Measurements from ENCODE around the gene SUB1.
A peak's percentile ranks its signal among the peaks of the same experiment; 100 is the strongest.

The SUB1 gene

GRCh38 chr5:32613050-32613672 is 27.8 kb downstream of the SUB1 start:
- TF ChIP-seq CTCF (IDR thresholded peaks at IDR 0.05; ENCODE audit: insufficient read depth, low read length, missing control alignments), result peak; percentile 84
- no peak for DNase-seq (ENCODE audit: low read depth, low spot score)
- ChIA-PET POLR2A (interaction anchor here (0.7 kb wide), 1 partner anchor 155 kb away, joined by 3 read pairs; no protein-coding TSS in a partner anchor), CTCF (interaction anchor here (0.6 to 4.7 kb wide), 31 partner anchors 8 to 499 kb away, joined by 3 to 47 read pairs (median 4); partner anchors contain the start of gene ZFR)
- no peak overlapping the region for H3K4me3 ChIP-seq (ENCODE audit: low read depth, low read length)

DNA sequence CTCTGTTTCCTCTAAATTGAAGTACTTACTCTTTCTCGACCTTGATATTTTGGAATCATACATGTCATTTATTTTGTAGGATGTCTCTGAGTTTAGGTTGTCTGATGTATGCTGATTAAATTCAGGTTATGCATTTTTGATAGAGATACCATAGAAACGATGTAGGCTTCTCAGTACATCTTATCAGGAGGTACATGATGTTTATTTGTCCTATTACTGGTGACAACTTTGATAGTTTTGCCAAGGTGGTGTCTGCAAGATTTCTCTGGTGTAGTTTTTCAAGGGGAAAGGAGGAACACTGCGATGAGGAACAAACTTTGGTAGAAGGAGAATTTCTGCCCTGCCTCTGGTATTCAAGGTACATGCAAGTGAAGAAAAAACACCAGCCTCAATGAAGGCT is 29.9 kb downstream of the SUB1 start:
- DNase-seq (ENCODE audit: low read depth, low spot score), result no peak
- ChIA-PET POLR2A (no interaction called here), CTCF (interaction anchor here (0.9 kb wide), 1 partner anchor 565 kb away, joined by 4 read pairs; no protein-coding TSS in a partner anchor)
- TF ChIP-seq CTCF (IDR thresholded peaks at IDR 0.05; ENCODE audit: insufficient read depth, low read length, missing control alignments), result no peak
- no peak overlapping the region for H3K4me3 ChIP-seq (ENCODE audit: low read depth, low read length)

GRCh38 chr5:32618962-32619361 is 33.6 kb downstream of the SUB1 start:
- TF ChIP-seq CTCF (IDR thresholded peaks at IDR 0.05; ENCODE audit: insufficient read depth, low read length, missing control alignments), result no peak
- ChIA-PET POLR2A (no interaction called here), CTCF (interaction anchor here (1.1 to 1.2 kb wide), 3 partner anchors 9 to 130 kb away, joined by 3 to 5 read pairs (median 3); no protein-coding TSS in a partner anchor)
- no peak for DNase-seq (ENCODE audit: low read depth, low spot score)
- no peak overlapping the region for H3K4me3 ChIP-seq (ENCODE audit: low read depth, low read length)

DNA sequence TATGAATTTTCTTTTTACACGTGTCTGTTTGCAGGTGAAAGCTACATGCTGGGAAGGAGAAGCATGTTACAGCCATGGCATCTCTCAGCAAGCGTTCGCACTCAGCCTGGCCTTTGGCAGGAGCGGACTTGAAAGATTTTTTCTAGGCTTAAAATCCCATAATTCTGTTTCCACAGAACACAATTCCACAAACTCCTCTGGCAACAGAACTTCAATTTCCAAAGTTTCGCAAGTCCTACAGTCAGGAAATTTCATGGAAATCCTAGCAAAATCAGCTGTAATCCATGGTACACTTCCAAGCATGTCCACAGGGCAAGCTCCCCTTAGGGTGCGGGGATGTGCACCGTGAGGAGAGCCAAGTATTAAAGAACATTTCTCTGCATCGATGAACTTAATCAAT is 35.9 kb downstream of the SUB1 start:
- TF ChIP-seq CTCF (IDR thresholded peaks at IDR 0.05; ENCODE audit: insufficient read depth, low read length, missing control alignments), result no peak
- DNase-seq (ENCODE audit: low read depth, low spot score), result no peak
- no peak overlapping the region for H3K4me3 ChIP-seq (ENCODE audit: low read depth, low read length)
- ChIA-PET POLR2A (no interaction called here), CTCF (interaction anchor here (0.8 to 1.5 kb wide), 5 partner anchors 8 to 389 kb away, joined by 3 to 6 read pairs (median 3); no protein-coding TSS in a partner anchor)

DNA sequence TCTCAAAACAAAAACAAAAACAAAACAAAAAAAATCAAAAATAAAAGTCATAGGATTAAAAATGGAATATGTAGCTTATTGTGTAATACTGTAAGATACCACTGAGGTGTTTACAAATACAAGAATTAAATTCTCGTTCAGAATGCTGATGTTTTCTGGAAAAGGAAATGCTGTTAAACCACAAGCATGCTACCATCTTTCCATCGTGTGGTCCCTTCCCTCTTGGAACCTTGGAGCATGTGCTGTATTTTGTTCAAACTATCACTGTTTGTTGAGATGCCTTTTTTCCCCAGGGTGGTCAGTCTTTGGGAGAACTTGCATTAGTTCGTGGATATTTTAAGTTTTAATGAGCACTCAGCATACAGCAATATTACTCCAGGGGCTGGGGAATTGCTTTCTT is 39.7 kb downstream of the SUB1 start:
- ChIA-PET POLR2A (no interaction called here), CTCF (interaction anchor here (1.0 to 1.8 kb wide), 4 partner anchors 11 to 136 kb away, joined by 3 to 5 read pairs (median 4); no protein-coding TSS in a partner anchor)
- no peak overlapping the region for H3K4me3 ChIP-seq (ENCODE audit: low read depth, low read length)
- no peak for DNase-seq (ENCODE audit: low read depth, low spot score)
- no peak for TF ChIP-seq CTCF (IDR thresholded peaks at IDR 0.05; ENCODE audit: insufficient read depth, low read length, missing control alignments)

DNA sequence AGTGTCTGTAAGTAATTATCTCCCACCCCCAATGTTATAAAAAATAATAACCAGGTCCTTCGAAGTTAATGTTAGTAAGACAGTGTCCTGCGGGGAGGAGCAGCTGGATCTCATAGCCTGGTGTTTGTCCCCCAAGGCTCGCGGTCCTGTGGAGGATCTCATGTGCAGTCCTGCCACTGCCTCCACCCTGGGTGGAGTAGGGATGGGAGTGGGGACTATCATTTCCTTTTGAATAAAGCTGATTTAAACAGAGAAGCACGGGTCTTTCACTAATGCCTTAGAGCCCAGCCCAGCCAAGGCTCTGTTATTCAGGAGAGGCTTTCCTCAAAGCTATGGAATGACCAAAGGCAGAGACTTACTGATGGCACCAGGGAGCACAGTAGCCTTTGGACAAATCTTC is 40.2 kb downstream of the SUB1 start:
- TF ChIP-seq CTCF (IDR thresholded peaks at IDR 0.05; ENCODE audit: insufficient read depth, low read length, missing control alignments), result no peak
- no peak overlapping the region for H3K4me3 ChIP-seq (ENCODE audit: low read depth, low read length)
- CTCF ChIA-PET, result interaction anchor here (1.0 to 1.8 kb wide), 3 partner anchors 12 to 136 kb away, joined by 3 to 5 read pairs (median 4); no protein-coding TSS in a partner anchor
- no peak for DNase-seq (ENCODE audit: low read depth, low spot score)
- POLR2A ChIA-PET, result no interaction called here
